Kidney epithelial cell (primary cell): ENCODE results near the gene ABLIM1. TPM values are rescaled to one million over a fixed set of nuclear protein-coding genes. Genes with fewer than 3 reads are reported as not detected.

ENCODE experiments used
- DNase-seq: peaks from one replicate; pipeline ENCODE4 v3.0.0-alpha.2; 2010; ENCODE audit warnings: low read depth
- H3K27me3 ChIP-seq: 2 replicates; pipeline ENCODE4 v1.6.0; 2011; ENCODE audit warnings: low read length; ENCODE audit not compliant: control insufficient read depth, insufficient read depth
- H3K36me3 ChIP-seq: 2 replicates; pipeline ENCODE4 v1.5.1; 2011; ENCODE audit warnings: low read length; ENCODE audit not compliant: control insufficient read depth, insufficient read depth
- H3K4me3 ChIP-seq: 2 replicates; pipeline ENCODE4 v1.5.1; 2011; ENCODE audit warnings: low read depth, mild to moderate bottlenecking, control low read depth, low read length
- total RNA-seq: library from RNA; depleted of rRNA; stranded (reverse); fragments of >200 nt; gene quantifications from 2 replicates; pipeline ENCODE4 v1.2.3, GENCODE V29; 2015
- TF ChIP-seq, protein P1 (sequence below): IDR thresholded peaks from 2 replicates; pipeline ENCODE4 v1.5.1; 2011; ENCODE audit warnings: mild to moderate bottlenecking, moderate library complexity, low read length, control low read depth, inconsistent platforms; ENCODE audit not compliant: insufficient read depth, poor library complexity, severe bottlenecking

ABLIM1 gene
- total RNA-seq, 1 donor from 2014 or later = 41.9 TPM

DNA sequence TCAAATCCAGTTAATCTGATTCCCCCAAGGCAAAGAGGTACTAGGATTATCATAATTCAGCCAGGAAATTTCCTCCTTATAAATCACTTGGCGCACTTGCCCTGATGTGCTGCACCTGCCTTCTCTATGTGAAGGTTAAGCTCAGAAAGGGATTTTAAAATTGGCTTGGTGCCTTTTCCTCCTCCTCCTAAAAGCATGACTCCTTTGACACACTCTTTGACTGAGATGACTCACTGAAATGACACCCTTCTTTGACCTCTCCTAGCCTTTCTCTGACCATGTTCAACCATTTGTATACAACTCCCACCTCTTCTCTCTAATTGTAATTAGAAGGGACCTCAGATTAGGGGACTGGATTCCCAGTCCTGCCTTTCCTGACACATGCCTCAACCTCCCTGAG is 46.5 kb downstream of the ABLIM1 start:
- no peak overlapping the region for H3K4me3 ChIP-seq
- TF ChIP-seq, protein P1, sequence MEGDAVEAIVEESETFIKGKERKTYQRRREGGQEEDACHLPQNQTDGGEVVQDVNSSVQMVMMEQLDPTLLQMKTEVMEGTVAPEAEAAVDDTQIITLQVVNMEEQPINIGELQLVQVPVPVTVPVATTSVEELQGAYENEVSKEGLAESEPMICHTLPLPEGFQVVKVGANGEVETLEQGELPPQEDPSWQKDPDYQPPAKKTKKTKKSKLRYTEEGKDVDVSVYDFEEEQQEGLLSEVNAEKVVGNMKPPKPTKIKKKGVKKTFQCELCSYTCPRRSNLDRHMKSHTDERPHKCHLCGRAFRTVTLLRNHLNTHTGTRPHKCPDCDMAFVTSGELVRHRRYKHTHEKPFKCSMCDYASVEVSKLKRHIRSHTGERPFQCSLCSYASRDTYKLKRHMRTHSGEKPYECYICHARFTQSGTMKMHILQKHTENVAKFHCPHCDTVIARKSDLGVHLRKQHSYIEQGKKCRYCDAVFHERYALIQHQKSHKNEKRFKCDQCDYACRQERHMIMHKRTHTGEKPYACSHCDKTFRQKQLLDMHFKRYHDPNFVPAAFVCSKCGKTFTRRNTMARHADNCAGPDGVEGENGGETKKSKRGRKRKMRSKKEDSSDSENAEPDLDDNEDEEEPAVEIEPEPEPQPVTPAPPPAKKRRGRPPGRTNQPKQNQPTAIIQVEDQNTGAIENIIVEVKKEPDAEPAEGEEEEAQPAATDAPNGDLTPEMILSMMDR = no peak
- H3K36me3 ChIP-seq = no peaks in the 10 kb centered on the region
- no peak for DNase-seq
- H3K27me3 ChIP-seq = no peaks in the 10 kb centered on the region

DNA sequence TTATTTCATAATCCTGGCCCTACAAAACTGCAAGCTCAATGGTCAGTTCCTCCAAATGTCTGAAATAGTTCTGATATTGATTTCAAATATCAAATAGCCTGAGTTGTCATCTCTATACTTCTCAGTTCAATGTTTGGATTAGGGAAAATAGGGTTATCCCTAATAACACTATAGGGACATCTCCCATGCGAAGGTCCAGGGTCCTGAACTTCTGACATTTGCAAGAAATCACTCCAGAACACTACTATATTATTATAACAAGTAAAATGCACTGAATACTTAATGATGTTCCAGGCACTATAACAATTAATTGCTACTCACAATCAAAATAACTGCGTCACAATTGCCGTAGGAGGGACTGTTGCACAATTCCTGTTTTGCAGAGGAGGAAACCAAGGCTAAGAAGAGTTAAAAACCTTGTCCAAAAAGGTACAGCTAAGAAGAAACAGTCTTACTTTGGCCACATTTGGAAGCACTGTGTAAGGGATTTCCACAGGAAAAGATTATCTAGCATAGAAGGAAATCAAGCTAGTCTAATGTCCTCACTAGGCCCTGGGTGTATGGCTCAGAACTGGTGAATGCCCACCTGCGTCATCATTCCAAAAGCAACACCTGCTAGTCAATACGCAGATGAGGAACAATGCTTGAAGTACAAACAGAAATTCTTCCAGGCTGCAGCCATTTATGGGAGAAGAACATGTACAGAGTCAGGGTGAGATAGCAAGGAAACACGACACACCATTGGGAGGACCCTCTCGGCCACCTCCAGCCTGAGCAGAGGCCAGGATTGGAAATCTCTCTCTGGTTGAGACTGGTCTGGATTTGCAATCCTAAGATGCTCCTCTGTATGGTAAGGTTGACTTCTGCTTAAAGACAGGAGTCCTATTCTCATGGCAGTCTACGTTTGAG is 48.3 kb downstream of the ABLIM1 start:
- Histone ChIP-seq H3K36me3 (no peaks in the 10 kb centered on the region), H3K4me3 (no peak overlapping the region), H3K27me3 (no peaks in the 10 kb centered on the region)
- no peak for DNase-seq
- TF ChIP-seq, protein P1 = no peak

DNA sequence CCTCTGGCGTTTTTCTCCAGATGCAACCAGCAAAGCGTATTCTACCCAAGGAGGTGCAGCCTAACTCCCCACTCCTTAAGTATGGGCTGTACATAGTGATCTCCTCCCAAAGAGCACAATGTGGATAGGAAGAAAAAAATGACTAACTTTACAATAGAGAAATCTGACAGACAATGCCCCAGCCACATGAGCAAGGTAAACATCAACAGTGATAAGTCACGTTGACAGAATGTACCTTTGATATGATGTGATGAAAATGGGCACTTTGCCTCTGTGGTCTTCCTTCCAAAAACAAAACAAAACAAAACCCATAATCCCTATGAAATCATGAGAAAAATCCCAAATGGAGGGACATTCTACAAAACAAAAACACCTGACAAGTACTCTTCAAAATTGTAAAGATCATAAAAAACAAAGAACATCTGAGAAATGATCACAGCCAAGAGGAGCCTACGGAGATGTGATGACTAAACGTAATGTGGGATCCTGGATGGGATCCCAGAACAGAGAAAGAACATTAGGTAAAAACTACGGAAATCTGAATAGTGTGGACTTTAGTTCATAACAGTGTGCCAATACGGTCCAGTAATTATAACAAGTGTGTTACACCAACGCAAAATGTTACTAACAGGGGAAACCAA is 50.6 kb downstream of the ABLIM1 start:
- Histone ChIP-seq H3K4me3 (no peak overlapping the region), H3K27me3 (no peaks in the 10 kb centered on the region), H3K36me3 (no peaks in the 10 kb centered on the region)
- DNase-seq = no peak
- TF ChIP-seq, protein P1 = no peak

DNA sequence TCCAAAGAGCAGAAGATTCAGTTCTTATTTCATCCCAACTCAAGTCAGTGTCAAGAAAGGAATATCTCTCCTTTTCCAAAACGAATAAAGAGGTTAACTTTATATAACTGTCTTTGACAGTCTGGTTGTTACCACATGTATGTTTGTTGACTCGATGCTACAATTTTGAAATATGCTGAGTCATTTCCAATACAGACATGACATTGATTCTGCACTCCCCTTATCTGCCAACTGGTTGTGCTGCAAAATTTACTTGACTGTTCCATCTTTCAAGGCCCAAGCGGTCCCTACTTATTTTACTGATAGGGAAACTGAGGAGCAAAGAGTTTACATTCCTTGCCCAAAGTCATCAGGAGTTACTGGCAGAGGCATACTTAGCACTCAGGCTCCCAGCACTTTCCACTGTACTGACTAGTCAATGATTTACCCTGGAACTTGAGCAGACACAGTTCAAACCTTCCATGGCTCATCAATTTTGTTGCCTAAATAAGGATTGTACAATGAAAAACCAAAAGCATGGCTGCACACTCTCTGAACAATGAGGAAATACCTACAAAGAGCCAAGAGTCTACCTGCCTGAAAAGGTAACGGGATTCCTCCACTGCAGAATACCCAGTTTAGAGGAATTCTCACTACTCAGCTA is 52.8 kb downstream of the ABLIM1 start:
- Histone ChIP-seq H3K36me3 (no peaks in the 10 kb centered on the region), H3K4me3 (no peak overlapping the region), H3K27me3 (no peaks in the 10 kb centered on the region)
- TF ChIP-seq, protein P1 = no peak
- DNase-seq = peak; percentile 87

DNA sequence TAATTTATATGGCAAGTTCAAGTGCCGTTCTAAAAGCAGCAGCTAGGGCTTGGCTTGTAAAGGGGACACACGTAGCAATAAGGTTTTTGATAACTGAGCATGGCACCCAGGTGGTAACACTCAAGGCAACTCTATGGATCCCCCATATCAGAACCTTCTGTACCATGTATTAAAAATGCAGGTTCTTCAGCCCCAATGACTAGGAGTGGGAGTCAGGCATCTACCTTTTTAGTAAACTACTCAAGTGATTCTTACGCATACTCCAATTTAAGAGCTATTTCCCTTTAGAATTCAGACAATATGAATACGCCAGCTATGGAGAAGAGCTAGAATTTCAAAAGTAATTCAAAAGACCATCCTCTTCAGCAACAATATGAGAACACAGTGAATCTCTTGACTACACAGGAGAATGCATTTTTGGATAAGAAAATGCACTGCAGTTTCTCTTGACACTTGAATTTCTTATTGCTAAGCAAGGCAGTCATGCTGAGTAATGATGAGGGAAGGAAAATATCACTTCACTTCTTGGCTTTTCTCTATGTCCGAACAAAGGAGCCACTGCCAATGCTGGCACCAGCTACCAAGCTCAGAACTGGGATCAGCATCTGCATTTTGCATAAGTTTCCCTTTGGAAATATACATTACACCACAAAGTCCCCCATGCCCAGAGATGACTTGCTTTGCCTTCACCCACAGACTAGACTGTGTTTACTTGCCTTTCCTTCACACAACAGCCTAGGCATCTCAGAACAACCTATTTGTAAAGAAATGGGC is 53.5 kb downstream of the ABLIM1 start:
- no peak for DNase-seq
- no peaks in the 10 kb centered on the region for H3K27me3 ChIP-seq

More for the DNA sequence above, 53.5 kb downstream of the ABLIM1 start:
- Histone ChIP-seq H3K36me3 (no peaks in the 10 kb centered on the region), H3K4me3 (no peak overlapping the region)
- TF ChIP-seq, protein P1 = no peak
